HEK293 (cell line): ENCODE measurements around the gene UCK1.

Experiments
- CTCF ChIP-seq: fragments of 450-650 bp; formaldehyde crosslinking; IDR thresholded peaks from 2 replicates; pipeline ENCODE4 v1.5.1; 2016; ENCODE audit warnings: missing biosample characterization, missing genetic modification characterization
- KLF7 ChIP-seq: fragments of 450-650 bp; formaldehyde crosslinking; IDR thresholded peaks from 2 replicates; pipeline ENCODE4 v1.5.1; 2016; ENCODE audit warnings: missing biosample characterization, missing genetic modification characterization, borderline replicate concordance
- PATZ1 ChIP-seq: fragments of 450-650 bp; formaldehyde crosslinking; IDR thresholded peaks from 2 replicates; pipeline ENCODE4 v1.5.1; 2016; ENCODE audit warnings: missing biosample characterization, missing genetic modification characterization
- ZNF423 ChIP-seq: fragments of 450-650 bp; formaldehyde crosslinking; IDR thresholded peaks from 2 replicates; pipeline ENCODE4 v1.5.1; 2016; ENCODE audit warnings: missing biosample characterization, missing genetic modification characterization
- ZNF530 ChIP-seq: fragments of 450-650 bp; formaldehyde crosslinking; IDR thresholded peaks from 2 replicates; pipeline ENCODE4 v1.5.1; 2016; ENCODE audit warnings: low read depth, missing biosample characterization, missing genetic modification characterization
- ZSCAN5A ChIP-seq: fragments of 450-650 bp; formaldehyde crosslinking; IDR thresholded peaks from 2 replicates; pipeline ENCODE4 v1.5.1; 2016; ENCODE audit warnings: missing biosample characterization, missing genetic modification characterization

DNA sequence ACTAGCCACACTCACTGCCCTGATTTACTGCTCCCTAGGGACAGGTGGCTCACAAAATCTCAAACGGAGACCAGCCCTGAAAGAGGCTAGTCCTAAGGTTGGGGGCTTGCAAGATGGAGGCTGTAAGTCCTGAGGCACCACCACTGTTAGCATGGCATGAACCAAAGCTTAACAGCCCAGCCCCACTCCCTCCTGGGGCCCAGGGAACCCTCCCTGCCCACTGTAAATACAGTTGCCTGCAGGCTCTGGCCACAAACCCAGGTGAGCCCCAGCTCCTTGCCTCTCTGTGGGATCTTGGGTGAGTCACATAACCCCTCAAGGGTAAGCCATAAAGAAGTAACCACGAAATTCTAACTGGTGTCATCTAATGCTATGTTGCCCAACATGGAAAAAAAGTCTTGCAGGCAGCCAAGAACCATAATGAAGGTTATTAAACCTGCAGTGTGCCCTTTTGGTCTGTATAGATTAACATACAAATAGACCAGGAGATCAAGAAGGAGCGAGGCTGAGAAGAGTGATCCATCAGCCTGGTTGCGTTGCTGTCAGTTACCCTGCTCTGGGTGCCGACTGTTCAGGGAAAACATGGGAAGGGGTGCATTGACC lies 30.0 kb downstream of the UCK1 start:
- no peak for TF ChIP-seq CTCF (tag by site-specific recombination)
- TF ChIP-seq ZNF530 (tag by site-specific recombination): no peak
- peak; percentile 75 for TF ChIP-seq PATZ1 (tag by site-specific recombination)
- no peak for TF ChIP-seq KLF7
- no peak for TF ChIP-seq ZNF423 (tag by site-specific recombination)
- TF ChIP-seq ZSCAN5A (tag by site-specific recombination): no peak
